Astrocyte (in vitro differentiated cells and primary cell): ENCODE results near the gene WSB1.

Source experiments
- CTCF ChIP-seq: IDR thresholded peaks from 2 replicates; pipeline ENCODE4 v1.5.1; 2011; ENCODE audit warnings: low read depth, mild to moderate bottlenecking, inconsistent platforms, low read length, moderate library complexity; ENCODE audit not compliant: insufficient read depth
- EZH2 ChIP-seq: IDR thresholded peaks from 2 replicates; pipeline ENCODE4 v1.6.1; 2012; ENCODE audit warnings: mild to moderate bottlenecking, low read length, inconsistent platforms; ENCODE audit not compliant: insufficient read depth

GRCh38 chr17:27315796-27316465 is 22.0 kb downstream of the WSB1 start:
- no peak for TF ChIP-seq CTCF
- no peak for TF ChIP-seq EZH2
